Natural killer cell treated with Interleukin-12 subunit alpha and Interleukin-12 subunit beta and Interleukin-15 and Interleukin-18, amount 100 ng/mL, for 72 hours (primary cell): Measurements from ENCODE around the gene YES1. TPM values are rescaled to one million over a fixed set of nuclear protein-coding genes. Genes with fewer than 3 reads are reported as not detected.
"Not testable (repeated sequence)": the region's sequence is repeated elsewhere in the genome, so short reads cannot be mapped to it uniquely, and the experiment has no call there.

Experiments
- ATAC-seq, 2 donors: fragments of 150-1000 bp; cut with Tn5 transposase in 1 of 2; sonication (Bioruptor Pico), chemical (Tn5 transposase) in 1 of 2; 2 replicates each; pipeline ENCODE4 v1.10.0; 2021
- DNase-seq: peaks from one replicate; pipeline ENCODE4 v3.0.0; 2022; ENCODE audit warnings: low spot score
- H3K27ac Mint-ChIP-seq, 2 donors: 1 replicate in 1 of 2; 2 replicates in 1 of 2; pipeline ENCODE4 v1.8.0; 2022; ENCODE audit warnings: mixed read lengths in 2 of 2, mild to moderate bottlenecking in 1 of 2, moderate library complexity in 1 of 2
- H3K27me3 Mint-ChIP-seq, 2 donors: 1 replicate in 1 of 2; 2 replicates in 1 of 2; pipeline ENCODE4 v1.8.0; 2022; ENCODE audit warnings: mixed read lengths in 2 of 2
- H3K36me3 Mint-ChIP-seq: one replicate; pipeline ENCODE4 v1.8.0; 2022; ENCODE audit warnings: mixed read lengths
- H3K4me1 Mint-ChIP-seq, 2 donors: 1 replicate in 1 of 2; 2 replicates in 1 of 2; pipeline ENCODE4 v1.8.0; 2022; ENCODE audit warnings: low read depth in 2 of 2, mixed read lengths in 2 of 2, mild to moderate bottlenecking in 1 of 2
- H3K4me3 Mint-ChIP-seq: one replicate; pipeline ENCODE4 v1.8.0; 2022; ENCODE audit warnings: mixed read lengths
- H3K9me3 Mint-ChIP-seq: 2 replicates; pipeline ENCODE4 v1.8.0; 2022; ENCODE audit warnings: mixed read lengths
- total RNA-seq, 2 donors: library from RNA; stranded (reverse); gene quantifications; one replicate each; pipeline ENCODE4 v1.2.3, GENCODE V29; 2022

The YES1 gene
- total RNA-seq, 2 donors from 2014 or later, result 30.8 to 33.3 TPM

- H3K4me1 Mint-ChIP-seq, result peaks cover 39 to 45% of the 10 kb centered on the region in 2 donors
- ATAC-seq, result no peak
- DNase-seq, result no peak
- H3K9me3 Mint-ChIP-seq, result no peaks in the 10 kb centered on the region
- no peaks in the 10 kb centered on the region for H3K36me3 Mint-ChIP-seq
- H3K4me3 Mint-ChIP-seq, result no peak overlapping the region
- peak overlapping the region; percentile 27 to 41 for H3K27ac Mint-ChIP-seq
- no peaks in the 10 kb centered on the region for H3K27me3 Mint-ChIP-seq
Measured at GRCh38 chr18:789397-789796, 22.6 kb downstream of the YES1 start.

DNA sequence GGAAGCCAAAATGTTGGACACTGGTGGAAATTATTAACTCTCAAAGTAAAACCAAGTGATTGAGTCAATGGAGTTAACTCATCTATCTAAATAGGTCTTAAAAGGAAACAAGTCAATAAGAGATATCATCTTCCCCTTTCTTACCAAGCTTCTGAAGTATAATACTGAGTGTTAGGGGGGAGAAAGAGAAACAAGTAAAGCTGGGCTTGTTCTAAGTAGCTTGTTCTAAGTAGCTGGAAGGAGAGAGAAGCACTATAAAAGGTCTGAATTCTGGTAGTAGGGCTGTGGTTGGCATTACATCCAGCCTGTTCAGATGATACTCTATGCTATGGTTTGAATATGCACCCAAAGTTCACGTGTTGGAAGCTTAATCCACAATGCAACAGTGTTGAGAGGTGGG lies 26.8 kb downstream of the YES1 start:
- ATAC-seq (no peak), DNase-seq (no peak)
- H3K4me1 Mint-ChIP-seq, result peaks cover 53% of the 10 kb centered on the region in 2 donors
- H3K36me3 Mint-ChIP-seq, result no peaks in the 10 kb centered on the region
- peak overlapping the region in 1 of 2 donors; percentile 12 for H3K27ac Mint-ChIP-seq
- H3K27me3 Mint-ChIP-seq, result no peaks in the 10 kb centered on the region
- no peaks in the 10 kb centered on the region for H3K9me3 Mint-ChIP-seq
- H3K4me3 Mint-ChIP-seq, result no peak overlapping the region

- peak overlapping the region in 1 of 2 donors; percentile 12 for H3K27ac Mint-ChIP-seq
- H3K36me3 Mint-ChIP-seq, result no peaks in the 10 kb centered on the region
- H3K27me3 Mint-ChIP-seq, result no peaks in the 10 kb centered on the region
- peaks cover 59% of the 10 kb centered on the region in 2 donors for H3K4me1 Mint-ChIP-seq
- no peak for DNase-seq
- no peaks in the 10 kb centered on the region for H3K9me3 Mint-ChIP-seq
- H3K4me3 Mint-ChIP-seq, result no peak overlapping the region
- ATAC-seq, result no peak
Measured at GRCh38 chr18:784470-785172, 27.4 kb downstream of the YES1 start.

GRCh38 chr18:778194-778927 lies 33.7 kb downstream of the YES1 start:
- H3K9me3 Mint-ChIP-seq, result no peaks in the 10 kb centered on the region
- H3K4me1 Mint-ChIP-seq, result peaks cover 54 to 67% of the 10 kb centered on the region in 2 donors
- H3K4me3 Mint-ChIP-seq, result no peak overlapping the region
- no peak for ATAC-seq
- peaks cover 7% of the 10 kb centered on the region for H3K36me3 Mint-ChIP-seq
- no peaks in the 10 kb centered on the region for H3K27me3 Mint-ChIP-seq
- DNase-seq, result no peak
- H3K27ac Mint-ChIP-seq, result peak overlapping the region in 1 of 2 donors; percentile 27

GRCh38 chr18:777021-777420 lies 35.0 kb downstream of the YES1 start:
- Mint-ChIP-seq H3K4me3 (no peak overlapping the region), H3K27me3 (no peaks in the 10 kb centered on the region), H3K4me1 (peaks cover 53 to 69% of the 10 kb centered on the region in 2 donors), H3K27ac (peak overlapping the region in 1 of 2 donors; percentile 5), H3K36me3 (peaks cover 7% of the 10 kb centered on the region), H3K9me3 (no peaks in the 10 kb centered on the region)
- ATAC-seq (no peak), DNase-seq (no peak)

DNA sequence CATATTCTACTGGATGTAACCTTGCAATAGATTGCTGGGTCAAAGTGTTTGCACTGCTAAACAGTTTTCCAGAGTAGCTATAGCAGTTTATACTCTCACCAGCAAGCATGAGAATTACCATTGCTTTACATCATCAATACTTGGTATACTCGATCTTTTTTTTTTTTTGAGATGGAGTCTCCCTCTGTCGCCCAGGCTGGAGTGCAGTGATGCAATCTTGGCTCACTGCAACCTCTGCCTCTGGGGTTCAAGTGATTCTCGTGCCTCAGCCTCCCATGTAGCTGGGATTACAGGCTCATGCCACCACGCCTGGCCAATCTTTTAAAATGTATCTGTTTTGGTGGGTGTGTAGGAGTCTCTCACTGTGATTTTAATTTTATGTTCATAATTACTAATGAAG lies 36.0 kb downstream of the YES1 start:
- ATAC-seq, H3K27ac Mint-ChIP-seq, H3K9me3 Mint-ChIP-seq, H3K4me3 Mint-ChIP-seq, H3K27me3 Mint-ChIP-seq, DNase-seq, H3K36me3 Mint-ChIP-seq: not testable (repeated sequence)
- H3K4me1 Mint-ChIP-seq, result peaks cover 44 to 60% of the 10 kb centered on the region in 2 donors

- Mint-ChIP-seq H3K4me3 (no peak overlapping the region), H3K27me3 (no peaks in the 10 kb centered on the region), H3K9me3 (no peaks in the 10 kb centered on the region), H3K27ac (peak overlapping the region; percentile 6 to 10), H3K36me3 (peaks cover 7% of the 10 kb centered on the region), H3K4me1 (peaks cover 39 to 55% of the 10 kb centered on the region in 2 donors)
- ATAC-seq, result no peak
- no peak for DNase-seq
Measured at GRCh38 chr18:774811-775210, 37.2 kb downstream of the YES1 start.

DNA sequence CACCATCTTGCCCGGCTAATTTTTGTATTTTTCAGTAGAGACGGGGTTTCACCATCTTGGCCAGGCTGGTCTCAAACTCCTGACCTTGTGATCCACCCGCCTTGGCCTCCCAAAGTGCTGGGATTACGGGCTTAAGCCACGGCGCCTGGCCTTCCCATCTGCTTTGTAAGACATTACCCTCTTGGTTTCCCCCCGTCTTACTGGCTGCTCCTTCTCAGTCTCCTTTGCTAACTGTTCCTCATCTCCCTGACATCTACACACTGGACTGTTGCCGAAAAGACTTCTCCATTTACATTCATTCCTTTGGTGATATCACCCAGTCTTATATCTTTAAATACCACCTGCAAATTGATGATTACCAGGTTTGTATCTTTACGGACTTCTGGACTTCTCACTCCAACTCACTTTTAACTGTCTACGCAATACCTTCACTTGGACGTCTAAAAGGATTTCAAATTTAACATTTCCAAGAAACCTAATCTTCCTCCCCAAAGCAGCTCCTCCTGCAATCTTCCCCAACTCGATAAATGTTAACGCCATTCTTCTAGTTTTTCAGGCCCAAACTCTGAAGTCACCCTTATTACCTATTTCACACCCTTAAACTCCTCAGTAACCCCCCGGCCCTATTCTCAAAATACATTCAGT lies 37.9 kb downstream of the YES1 start:
- Mint-ChIP-seq H3K4me1 (peaks cover 34 to 54% of the 10 kb centered on the region in 2 donors), H3K36me3 (peaks cover 7% of the 10 kb centered on the region), H3K27me3 (no peaks in the 10 kb centered on the region), H3K27ac (peak overlapping the region; percentile 6 to 10), H3K9me3 (no peaks in the 10 kb centered on the region), H3K4me3 (no peak overlapping the region)
- no peak for ATAC-seq
- DNase-seq, result no peak

DNA sequence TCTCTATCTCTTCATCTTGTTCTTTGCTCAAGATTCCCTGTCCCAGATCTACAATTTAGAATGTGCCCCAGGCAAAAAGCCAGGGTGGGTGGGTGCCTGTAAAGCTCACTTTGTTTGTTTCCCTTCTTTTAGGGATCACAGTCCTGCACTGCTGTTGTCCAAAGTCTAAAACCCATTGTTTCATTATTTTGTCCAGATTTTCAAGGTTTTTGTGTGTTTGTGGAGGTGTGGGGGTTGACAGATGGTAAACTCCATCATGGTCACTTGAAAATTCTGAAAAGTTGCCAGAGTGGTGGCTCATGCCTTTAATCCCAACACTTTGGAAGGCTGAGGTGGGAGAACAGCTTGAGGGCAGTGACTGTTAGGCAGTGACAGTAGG lies 41.5 kb downstream of the YES1 start:
- Mint-ChIP-seq H3K4me1 (peaks cover 24 to 44% of the 10 kb centered on the region in 2 donors), H3K9me3 (no peaks in the 10 kb centered on the region), H3K27me3 (no peaks in the 10 kb centered on the region), H3K36me3 (peaks cover 7% of the 10 kb centered on the region), H3K27ac (peak overlapping the region in 1 of 2 donors; percentile 3), H3K4me3 (no peak overlapping the region)
- DNase-seq (no peak), ATAC-seq (no peak)

GRCh38 chr18:767961-768360 lies 44.1 kb downstream of the YES1 start:
- Mint-ChIP-seq H3K4me3 (no peak overlapping the region), H3K4me1 (peaks cover 19 to 39% of the 10 kb centered on the region in 2 donors), H3K36me3 (no peaks in the 10 kb centered on the region), H3K27ac (no peak overlapping the region), H3K27me3 (no peaks in the 10 kb centered on the region), H3K9me3 (no peaks in the 10 kb centered on the region)
- ATAC-seq (no peak), DNase-seq (no peak)

GRCh38 chr18:767084-767882 lies 44.8 kb downstream of the YES1 start:
- no peaks in the 10 kb centered on the region for H3K36me3 Mint-ChIP-seq
- ATAC-seq, result no peak
- H3K27me3 Mint-ChIP-seq, result no peaks in the 10 kb centered on the region
- no peak overlapping the region for H3K4me3 Mint-ChIP-seq
- no peak overlapping the region for H3K27ac Mint-ChIP-seq
- H3K9me3 Mint-ChIP-seq, result no peaks in the 10 kb centered on the region
- no peak for DNase-seq
- peaks cover 17 to 40% of the 10 kb centered on the region in 2 donors for H3K4me1 Mint-ChIP-seq

GRCh38 chr18:766550-766860 lies 45.5 kb downstream of the YES1 start:
- no peak for DNase-seq
- no peak overlapping the region for H3K27ac Mint-ChIP-seq
- no peak overlapping the region for H3K4me3 Mint-ChIP-seq
- ATAC-seq, result no peak
- no peaks in the 10 kb centered on the region for H3K36me3 Mint-ChIP-seq
- peaks cover 20 to 41% of the 10 kb centered on the region in 2 donors for H3K4me1 Mint-ChIP-seq
- H3K27me3 Mint-ChIP-seq, result no peaks in the 10 kb centered on the region
- no peaks in the 10 kb centered on the region for H3K9me3 Mint-ChIP-seq

DNA sequence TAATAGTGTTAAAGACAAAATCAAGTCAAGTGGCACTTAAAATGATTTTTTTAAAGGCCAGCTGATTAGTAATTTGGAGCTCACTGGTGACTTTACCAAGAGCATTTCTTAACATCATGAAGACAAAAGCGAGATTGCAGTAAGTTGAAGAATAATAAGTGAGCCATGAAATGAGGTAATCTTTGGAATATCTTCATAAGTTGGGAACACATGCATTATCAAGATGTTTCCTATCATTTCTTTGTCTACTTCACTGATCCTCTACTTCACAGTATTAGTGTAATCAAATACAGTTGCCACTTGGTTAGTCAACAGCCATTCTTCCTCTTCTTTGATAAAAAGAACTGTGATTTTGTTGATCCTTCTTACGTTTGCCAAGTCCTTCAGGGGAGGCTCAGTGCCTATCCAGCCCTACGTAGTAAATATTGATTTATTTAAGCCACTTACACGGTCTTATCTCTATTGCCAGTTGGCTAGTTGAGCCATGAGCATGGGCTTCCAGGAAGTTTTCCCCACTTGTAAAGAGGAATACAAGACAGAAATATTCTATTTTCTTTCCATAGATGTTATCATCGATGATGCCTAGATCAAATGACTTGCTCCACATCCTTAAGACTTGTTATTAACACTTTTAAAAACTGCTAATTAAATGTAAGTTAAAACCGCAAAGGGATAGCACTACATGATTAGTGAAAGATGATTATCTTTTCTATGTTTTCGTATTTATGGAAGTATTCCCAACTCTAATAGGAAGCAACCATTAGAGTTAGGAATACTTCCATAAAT lies 46.1 kb downstream of the YES1 start:
- Mint-ChIP-seq H3K4me3 (no peak overlapping the region), H3K27me3 (no peaks in the 10 kb centered on the region), H3K9me3 (no peaks in the 10 kb centered on the region), H3K4me1 (peaks cover 23 to 44% of the 10 kb centered on the region in 2 donors), H3K27ac (no peak overlapping the region), H3K36me3 (no peaks in the 10 kb centered on the region)
- ATAC-seq, result no peak
- no peak for DNase-seq
